ENCODE data around the gene NTN5.
"Not testable (repeated sequence)": the region's sequence is repeated elsewhere in the genome, so short reads cannot be mapped to it uniquely, and the experiment has no call there.

The NTN5 gene

GRCh38 chr19:48696353-48697010 lies 23.7 kb upstream of the NTN5 start:
- H3K4me3 ChIP-seq (ENCODE audit: low read depth, low read length), result peak overlapping the region; percentile 75
- H3K9ac ChIP-seq (ENCODE audit: low read depth, low read length), result peak overlapping the region; percentile 23
- H3K9me3 ChIP-seq (ENCODE audit: control insufficient read depth, insufficient read depth, low read length), result no peaks in the 10 kb centered on the region
- no peaks in the 10 kb centered on the region for H3K36me3 ChIP-seq (ENCODE audit: control insufficient read depth, insufficient read depth, low read length)
- 0 out of 2 replicates have a peak, but pooled peaks cover 3% of the 10 kb centered on the region for H3K4me1 ChIP-seq (ENCODE audit: control insufficient read depth, insufficient read depth, low read length)
- no peaks in the 10 kb centered on the region for H3K27me3 ChIP-seq (ENCODE audit: control insufficient read depth, insufficient read depth, low read length)
- H3K27ac ChIP-seq (ENCODE audit: low read depth, low read length), result peak overlapping the region; percentile 62

DNA sequence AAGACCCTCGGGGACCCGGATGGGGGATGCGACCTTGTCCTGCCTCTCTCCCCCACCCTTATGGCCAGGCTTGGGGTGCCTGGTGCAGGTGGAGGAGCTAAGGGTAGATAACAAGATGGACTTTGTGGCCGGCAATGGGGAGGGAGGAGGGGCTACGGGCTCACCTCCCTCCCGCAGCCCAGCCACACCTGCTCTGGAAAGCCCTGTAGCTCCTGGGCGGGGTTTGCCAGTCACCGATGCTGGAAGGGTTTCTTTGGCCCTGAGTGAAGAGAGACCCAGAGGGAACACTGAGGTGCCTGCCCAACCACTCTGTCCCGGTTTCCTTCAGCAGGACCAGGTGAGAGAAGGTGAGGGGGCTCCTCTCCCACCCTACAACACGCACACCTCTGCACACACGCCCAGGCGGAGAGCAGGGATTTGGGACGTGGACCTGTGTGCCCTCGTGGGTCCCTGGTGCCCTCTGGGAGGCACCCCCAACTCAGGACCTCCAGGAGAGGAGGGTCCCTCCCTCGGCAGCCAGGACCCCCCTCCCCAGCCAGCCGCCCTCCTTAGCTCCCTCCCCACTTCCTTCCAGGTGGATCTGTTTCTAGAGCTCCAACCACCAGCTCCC lies 23.0 kb upstream of the NTN5 start, which contains the start of gene FUT2:
FUT2 (plus strand) TSS at position 229 of the 610 bp plus-strand sequence. CDS start 6,986 bp downstream, outside the sequence.
- Histone ChIP-seq H3K9ac (ENCODE audit: low read depth, low read length) (peak within 1 kb of the TSS; percentile 23), H3K4me3 (ENCODE audit: low read depth, low read length) (peak within 1 kb of the TSS; percentile 75), H3K27me3 (ENCODE audit: control insufficient read depth, insufficient read depth, low read length) (no peaks in the 10 kb centered on the region), H3K36me3 (ENCODE audit: control insufficient read depth, insufficient read depth, low read length) (no peaks in the 10 kb centered on the region), H3K27ac (ENCODE audit: low read depth, low read length) (peak within 1 kb of the TSS; percentile 62), H3K9me3 (ENCODE audit: control insufficient read depth, insufficient read depth, low read length) (no peaks in the 10 kb centered on the region), H3K4me1 (ENCODE audit: control insufficient read depth, insufficient read depth, low read length) (0 out of 2 replicates have a peak, but pooled peaks cover 3% of the 10 kb centered on the region)

GRCh38 chr19:48693629-48694028 lies 20.8 kb upstream of the NTN5 start:
- H3K9me3 ChIP-seq (ENCODE audit: control insufficient read depth, insufficient read depth, low read length); H3K4me1 ChIP-seq (ENCODE audit: control insufficient read depth, insufficient read depth, low read length); H3K4me3 ChIP-seq (ENCODE audit: low read depth, low read length); H3K36me3 ChIP-seq (ENCODE audit: control insufficient read depth, insufficient read depth, low read length); H3K9ac ChIP-seq (ENCODE audit: low read depth, low read length); H3K27ac ChIP-seq (ENCODE audit: low read depth, low read length); H3K27me3 ChIP-seq (ENCODE audit: control insufficient read depth, insufficient read depth, low read length): not testable (repeated sequence)

DNA sequence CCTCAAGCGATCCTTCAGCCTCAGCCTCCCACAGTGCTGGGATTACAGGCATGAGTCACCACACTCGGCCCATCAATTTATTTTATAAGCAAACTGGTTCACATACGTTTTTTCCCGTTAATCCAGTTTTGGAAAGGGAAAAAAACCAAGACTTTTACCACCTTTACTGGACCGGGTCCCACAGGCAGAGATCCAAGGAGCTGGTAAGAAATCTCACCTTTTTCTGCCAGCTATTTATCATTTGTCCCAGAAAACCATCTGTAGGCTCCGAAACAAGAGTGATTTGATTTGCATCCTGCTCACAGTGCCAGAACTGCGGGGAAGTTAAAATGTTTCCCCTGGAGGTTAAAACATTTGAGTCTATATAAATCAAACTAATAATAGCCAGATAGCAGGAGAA lies 16.6 kb upstream of the NTN5 start:
- Histone ChIP-seq H3K9me3 (ENCODE audit: control insufficient read depth, insufficient read depth, low read length) (no peaks in the 10 kb centered on the region), H3K4me1 (ENCODE audit: control insufficient read depth, insufficient read depth, low read length) (no peaks in the 10 kb centered on the region), H3K9ac (ENCODE audit: low read depth, low read length) (no peak overlapping the region), H3K36me3 (ENCODE audit: control insufficient read depth, insufficient read depth, low read length) (no peaks in the 10 kb centered on the region), H3K27ac (ENCODE audit: low read depth, low read length) (no peak overlapping the region), H3K4me3 (ENCODE audit: low read depth, low read length) (no peak overlapping the region), H3K27me3 (ENCODE audit: control insufficient read depth, insufficient read depth, low read length) (no peaks in the 10 kb centered on the region)

DNA sequence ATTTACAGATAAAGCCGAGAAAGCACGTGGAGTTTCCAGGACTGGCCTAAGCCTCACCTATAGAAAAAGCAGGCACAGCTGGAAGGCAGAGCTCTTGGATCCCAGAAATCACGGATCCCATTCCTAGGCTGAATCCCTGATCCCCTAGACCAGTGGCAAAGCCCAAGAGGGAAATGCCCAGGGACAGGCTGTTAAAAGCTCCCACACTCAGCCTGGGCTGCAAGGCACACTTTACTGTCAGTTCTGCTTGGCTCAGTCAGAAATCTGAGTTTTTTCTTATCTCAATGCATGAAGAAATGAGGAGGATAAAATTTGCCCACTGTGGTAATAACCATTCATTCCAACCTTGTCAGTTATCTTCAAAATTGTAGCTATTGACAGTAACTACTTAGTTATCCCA lies 15.0 kb upstream of the NTN5 start:
- Histone ChIP-seq H3K9me3 (ENCODE audit: control insufficient read depth, insufficient read depth, low read length) (no peaks in the 10 kb centered on the region), H3K4me3 (ENCODE audit: low read depth, low read length) (no peak overlapping the region), H3K36me3 (ENCODE audit: control insufficient read depth, insufficient read depth, low read length) (no peaks in the 10 kb centered on the region), H3K27ac (ENCODE audit: low read depth, low read length) (no peak overlapping the region), H3K27me3 (ENCODE audit: control insufficient read depth, insufficient read depth, low read length) (no peaks in the 10 kb centered on the region), H3K4me1 (ENCODE audit: control insufficient read depth, insufficient read depth, low read length) (no peaks in the 10 kb centered on the region), H3K9ac (ENCODE audit: low read depth, low read length) (no peak overlapping the region)

- H3K4me3 ChIP-seq (ENCODE audit: low read depth, low read length); H3K27me3 ChIP-seq (ENCODE audit: control insufficient read depth, insufficient read depth, low read length); H3K36me3 ChIP-seq (ENCODE audit: control insufficient read depth, insufficient read depth, low read length); H3K9ac ChIP-seq (ENCODE audit: low read depth, low read length); H3K27ac ChIP-seq (ENCODE audit: low read depth, low read length); H3K9me3 ChIP-seq (ENCODE audit: control insufficient read depth, insufficient read depth, low read length); H3K4me1 ChIP-seq (ENCODE audit: control insufficient read depth, insufficient read depth, low read length): not testable (repeated sequence)
Observed at GRCh38 chr19:48686637-48687036, 13.8 kb upstream of the NTN5 start.

GRCh38 chr19:48686088-48686487 lies 13.3 kb upstream of the NTN5 start:
- Histone ChIP-seq H3K36me3 (ENCODE audit: control insufficient read depth, insufficient read depth, low read length) (no peaks in the 10 kb centered on the region), H3K4me1 (ENCODE audit: control insufficient read depth, insufficient read depth, low read length) (no peaks in the 10 kb centered on the region), H3K9me3 (ENCODE audit: control insufficient read depth, insufficient read depth, low read length) (no peaks in the 10 kb centered on the region), H3K4me3 (ENCODE audit: low read depth, low read length) (no peak overlapping the region), H3K9ac (ENCODE audit: low read depth, low read length) (no peak overlapping the region), H3K27me3 (ENCODE audit: control insufficient read depth, insufficient read depth, low read length) (no peaks in the 10 kb centered on the region), H3K27ac (ENCODE audit: low read depth, low read length) (no peak overlapping the region)

GRCh38 chr19:48685583-48685982 lies 12.8 kb upstream of the NTN5 start:
- H3K9ac ChIP-seq (ENCODE audit: low read depth, low read length), result no peak overlapping the region
- H3K4me3 ChIP-seq (ENCODE audit: low read depth, low read length), result no peak overlapping the region
- no peaks in the 10 kb centered on the region for H3K27me3 ChIP-seq (ENCODE audit: control insufficient read depth, insufficient read depth, low read length)
- H3K36me3 ChIP-seq (ENCODE audit: control insufficient read depth, insufficient read depth, low read length), result no peaks in the 10 kb centered on the region
- H3K9me3 ChIP-seq (ENCODE audit: control insufficient read depth, insufficient read depth, low read length), result no peaks in the 10 kb centered on the region
- H3K27ac ChIP-seq (ENCODE audit: low read depth, low read length), result no peak overlapping the region
- no peaks in the 10 kb centered on the region for H3K4me1 ChIP-seq (ENCODE audit: control insufficient read depth, insufficient read depth, low read length)

GRCh38 chr19:48683349-48683748 lies 10.5 kb upstream of the NTN5 start:
- Histone ChIP-seq H3K36me3 (ENCODE audit: control insufficient read depth, insufficient read depth, low read length) (no peaks in the 10 kb centered on the region), H3K27me3 (ENCODE audit: control insufficient read depth, insufficient read depth, low read length) (no peaks in the 10 kb centered on the region), H3K9ac (ENCODE audit: low read depth, low read length) (no peak overlapping the region), H3K9me3 (ENCODE audit: control insufficient read depth, insufficient read depth, low read length) (no peaks in the 10 kb centered on the region), H3K4me1 (ENCODE audit: control insufficient read depth, insufficient read depth, low read length) (no peaks in the 10 kb centered on the region), H3K27ac (ENCODE audit: low read depth, low read length) (no peak overlapping the region), H3K4me3 (ENCODE audit: low read depth, low read length) (no peak overlapping the region)

GRCh38 chr19:48681127-48681470 lies 8.3 kb upstream of the NTN5 start:
- Histone ChIP-seq H3K27ac (ENCODE audit: low read depth, low read length) (no peak overlapping the region), H3K36me3 (ENCODE audit: control insufficient read depth, insufficient read depth, low read length) (no peaks in the 10 kb centered on the region), H3K27me3 (ENCODE audit: control insufficient read depth, insufficient read depth, low read length) (no peaks in the 10 kb centered on the region), H3K4me3 (ENCODE audit: low read depth, low read length) (no peak overlapping the region), H3K4me1 (ENCODE audit: control insufficient read depth, insufficient read depth, low read length) (no peaks in the 10 kb centered on the region), H3K9me3 (ENCODE audit: control insufficient read depth, insufficient read depth, low read length) (no peaks in the 10 kb centered on the region), H3K9ac (ENCODE audit: low read depth, low read length) (no peak overlapping the region)

DNA sequence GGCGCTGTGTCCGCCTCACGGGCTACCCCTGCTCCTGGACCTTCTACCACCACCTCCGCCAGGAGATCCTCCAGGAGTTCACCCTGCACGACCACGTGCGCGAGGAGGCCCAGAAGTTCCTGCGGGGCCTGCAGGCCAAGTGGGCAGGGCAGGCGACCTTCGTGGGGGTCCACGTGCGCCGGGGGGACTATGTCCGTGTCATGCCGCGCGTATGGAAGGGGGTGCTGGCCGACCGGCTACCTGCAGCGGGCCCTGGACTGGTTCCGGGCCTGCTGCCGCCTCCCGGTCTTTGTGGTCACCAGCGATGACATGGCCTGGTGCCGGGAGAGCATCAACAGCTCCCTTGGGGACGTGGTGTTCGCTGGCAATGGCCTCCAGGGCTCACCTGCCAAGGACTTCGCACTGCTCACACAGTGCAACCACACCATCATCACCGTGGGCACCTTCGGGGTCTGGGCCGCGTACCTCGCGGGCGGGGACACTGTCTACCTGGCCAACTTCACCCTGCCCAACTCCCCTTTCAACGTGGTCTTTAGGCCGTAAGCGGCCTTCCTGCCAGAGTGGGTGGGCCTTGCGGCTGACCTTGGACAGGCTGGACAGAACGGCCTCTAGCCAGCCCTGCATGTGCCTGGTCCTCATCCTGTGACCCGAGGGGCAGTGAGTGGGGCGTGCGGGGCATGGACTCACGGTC lies 7.8 kb upstream of the NTN5 start:
- Histone ChIP-seq H3K9ac (ENCODE audit: low read depth, low read length) (no peak overlapping the region), H3K36me3 (ENCODE audit: control insufficient read depth, insufficient read depth, low read length) (no peaks in the 10 kb centered on the region), H3K27ac (ENCODE audit: low read depth, low read length) (no peak overlapping the region), H3K27me3 (ENCODE audit: control insufficient read depth, insufficient read depth, low read length) (no peaks in the 10 kb centered on the region), H3K4me1 (ENCODE audit: control insufficient read depth, insufficient read depth, low read length) (no peaks in the 10 kb centered on the region), H3K4me3 (ENCODE audit: low read depth, low read length) (no peak overlapping the region), H3K9me3 (ENCODE audit: control insufficient read depth, insufficient read depth, low read length) (no peaks in the 10 kb centered on the region)

All from HUES48 (cell line).